Prostate gland (tissue), 2 donors: Measurements from ENCODE around the gene TMED4.

Experiments used
- POLR2AphosphoS5 ChIP-seq: sonication (generic); formaldehyde crosslinking; IDR thresholded peaks from one replicate; pipeline ENCODE4 v1.6.1; 2017; ENCODE audit warnings: antibody characterized with exemption
- TF ChIP-seq, protein P1 (sequence below), 4 experiments: fragments of 200-600 bp in 2 of 4; fragments of 450-650 bp in 2 of 4; sonication (generic) in 2 of 4; IDR thresholded peaks; 1 replicate in 3 of 4; 2 replicates in 1 of 4; pipeline ENCODE4 v1.5.1; 2016 to 2019; ENCODE audit warnings: antibody characterized with exemption in 4 of 4, mild to moderate bottlenecking in 2 of 4, moderate library complexity in 2 of 4

DNA sequence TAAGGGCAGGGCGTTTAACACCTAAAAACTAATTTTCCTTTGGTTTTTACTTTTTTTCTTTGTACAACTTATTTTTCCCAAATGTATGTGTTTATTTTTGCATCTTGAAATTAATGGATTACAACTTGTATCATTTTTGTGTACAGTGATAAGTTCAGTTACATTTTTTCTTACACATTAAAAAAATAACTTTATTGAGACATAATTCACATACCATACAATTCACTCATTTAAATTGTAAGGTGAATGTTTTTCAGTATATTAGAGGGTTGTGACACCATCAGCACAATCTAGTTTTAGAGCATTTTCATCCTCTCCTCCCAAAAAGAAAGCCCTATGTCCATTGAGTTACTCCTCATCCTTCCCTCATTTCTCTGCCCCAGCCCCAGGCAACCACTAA is 36.0 kb upstream of the TMED4 start:
- TF ChIP-seq POLR2AphosphoS5 = no peak
- TF ChIP-seq, protein P1, sequence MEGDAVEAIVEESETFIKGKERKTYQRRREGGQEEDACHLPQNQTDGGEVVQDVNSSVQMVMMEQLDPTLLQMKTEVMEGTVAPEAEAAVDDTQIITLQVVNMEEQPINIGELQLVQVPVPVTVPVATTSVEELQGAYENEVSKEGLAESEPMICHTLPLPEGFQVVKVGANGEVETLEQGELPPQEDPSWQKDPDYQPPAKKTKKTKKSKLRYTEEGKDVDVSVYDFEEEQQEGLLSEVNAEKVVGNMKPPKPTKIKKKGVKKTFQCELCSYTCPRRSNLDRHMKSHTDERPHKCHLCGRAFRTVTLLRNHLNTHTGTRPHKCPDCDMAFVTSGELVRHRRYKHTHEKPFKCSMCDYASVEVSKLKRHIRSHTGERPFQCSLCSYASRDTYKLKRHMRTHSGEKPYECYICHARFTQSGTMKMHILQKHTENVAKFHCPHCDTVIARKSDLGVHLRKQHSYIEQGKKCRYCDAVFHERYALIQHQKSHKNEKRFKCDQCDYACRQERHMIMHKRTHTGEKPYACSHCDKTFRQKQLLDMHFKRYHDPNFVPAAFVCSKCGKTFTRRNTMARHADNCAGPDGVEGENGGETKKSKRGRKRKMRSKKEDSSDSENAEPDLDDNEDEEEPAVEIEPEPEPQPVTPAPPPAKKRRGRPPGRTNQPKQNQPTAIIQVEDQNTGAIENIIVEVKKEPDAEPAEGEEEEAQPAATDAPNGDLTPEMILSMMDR (IDR thresholded peaks at IDR 0.05) = no peak
